ENCODE results near the gene GRB2.
"Not testable (repeated sequence)": the region's sequence is repeated elsewhere in the genome, so short reads cannot be mapped to it uniquely, and the experiment has no call there.

GRB2 gene

DNA sequence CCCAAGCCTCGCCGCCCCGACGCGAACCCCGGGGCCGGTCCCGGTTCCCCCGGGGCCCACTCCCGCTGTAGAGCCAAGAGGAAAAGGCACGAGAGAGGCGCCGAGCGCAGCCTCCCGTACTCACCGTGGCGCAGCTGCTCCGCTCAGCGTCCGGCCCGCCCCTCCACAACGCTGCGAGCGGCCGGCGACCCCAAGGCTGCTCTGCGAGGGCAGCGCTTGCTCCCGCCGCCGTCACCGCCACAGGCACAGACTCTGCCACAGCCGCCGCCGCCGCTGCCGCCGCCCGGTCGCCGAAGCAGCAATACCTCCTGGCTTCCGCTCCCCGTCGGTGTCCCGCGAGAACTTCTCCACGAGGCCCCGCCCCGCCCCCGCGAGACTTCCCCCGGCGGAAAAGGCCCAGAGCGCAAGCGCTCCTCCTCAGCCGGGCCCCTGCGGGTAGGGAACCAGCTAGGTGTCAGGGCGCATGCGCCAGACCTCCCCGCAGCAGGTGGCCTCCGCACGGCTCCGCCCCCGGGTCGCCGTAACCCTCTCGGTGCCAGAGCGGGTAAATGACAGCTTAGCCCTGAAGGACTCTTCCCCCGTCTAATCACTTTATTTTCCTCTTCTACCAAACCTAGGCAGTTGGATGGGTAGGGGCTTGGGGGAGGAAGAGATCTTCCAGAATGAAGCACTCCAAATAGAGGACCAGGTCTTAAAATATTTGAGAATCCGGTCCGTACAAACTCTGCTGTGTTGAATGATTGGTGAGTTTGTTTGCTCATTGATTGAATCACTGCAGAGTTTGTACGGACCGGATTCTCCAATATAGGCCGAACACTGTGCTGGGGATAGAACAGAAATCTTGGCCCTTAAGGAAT is at the start of gene GRB2:
Gene GRB2 (minus strand): TSS at position 314 of the 857 bp plus-strand sequence. CDS start 12,050 bp downstream, outside the sequence.
- peak; percentile 98 for DNase-seq (ENCODE audit: low spot score)

DNA sequence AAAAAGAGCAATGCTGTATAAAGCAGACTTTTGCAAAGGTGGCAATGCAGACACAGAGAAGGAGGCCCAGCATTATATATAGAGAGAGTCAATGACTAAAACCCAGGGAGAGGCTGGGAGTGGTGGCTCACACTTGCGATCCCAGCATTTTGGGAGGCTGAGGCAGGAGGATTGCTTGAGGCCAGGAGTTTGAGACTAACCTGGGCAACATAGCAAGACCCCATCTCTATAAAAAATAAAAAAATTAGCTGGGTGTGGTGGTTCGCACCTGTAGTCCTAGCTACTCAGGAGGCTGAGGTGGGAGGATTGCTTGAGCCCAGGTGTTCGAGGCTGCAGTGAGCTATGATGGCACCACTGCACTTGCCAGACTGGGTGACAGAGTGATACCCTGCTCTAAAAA is 49.2 kb upstream of the GRB2 start:
- not testable (repeated sequence) for DNase-seq (ENCODE audit: low spot score)

DNA sequence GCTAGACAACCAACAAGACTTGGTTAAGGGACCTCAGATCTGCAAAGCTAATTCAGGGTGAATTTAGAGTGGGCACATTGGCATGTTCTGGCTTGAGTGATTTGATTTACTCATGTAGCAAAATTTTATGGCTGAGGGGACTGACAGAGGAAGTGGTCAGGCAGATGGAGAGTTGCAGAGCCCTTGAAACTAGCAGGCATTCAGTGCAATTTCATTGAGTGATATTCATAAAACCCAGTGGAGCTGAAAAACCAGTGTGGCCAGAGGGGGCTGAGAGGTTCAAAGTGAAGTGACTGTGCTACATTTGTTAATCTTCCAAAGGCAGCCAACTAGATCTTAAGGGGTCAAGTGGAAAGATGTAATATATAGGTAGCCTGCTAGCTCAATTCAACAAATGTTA is 48.7 kb upstream of the GRB2 start:
- DNase-seq (ENCODE audit: low spot score), result peak; percentile 39

DNA sequence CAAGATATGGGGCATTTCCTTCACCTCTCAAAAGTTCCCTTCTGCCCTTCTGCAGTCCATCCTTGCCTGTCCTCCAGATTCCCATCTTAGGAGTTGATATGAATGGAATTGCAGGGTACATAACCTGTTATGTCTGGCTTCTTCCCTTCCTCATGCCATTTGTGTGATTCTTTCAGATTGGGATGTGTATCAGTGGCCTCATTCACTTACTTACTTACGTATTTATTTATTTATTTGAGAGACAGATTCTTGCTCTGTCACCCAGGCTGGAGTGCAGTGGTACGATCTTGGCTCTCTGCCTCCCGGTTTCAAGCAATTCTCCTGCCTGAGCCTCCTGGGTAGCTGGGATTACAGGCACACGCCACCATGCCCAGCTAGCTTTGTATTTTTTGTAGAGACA is 44.8 kb upstream of the GRB2 start:
- DNase-seq (ENCODE audit: low spot score), result no peak

DNA sequence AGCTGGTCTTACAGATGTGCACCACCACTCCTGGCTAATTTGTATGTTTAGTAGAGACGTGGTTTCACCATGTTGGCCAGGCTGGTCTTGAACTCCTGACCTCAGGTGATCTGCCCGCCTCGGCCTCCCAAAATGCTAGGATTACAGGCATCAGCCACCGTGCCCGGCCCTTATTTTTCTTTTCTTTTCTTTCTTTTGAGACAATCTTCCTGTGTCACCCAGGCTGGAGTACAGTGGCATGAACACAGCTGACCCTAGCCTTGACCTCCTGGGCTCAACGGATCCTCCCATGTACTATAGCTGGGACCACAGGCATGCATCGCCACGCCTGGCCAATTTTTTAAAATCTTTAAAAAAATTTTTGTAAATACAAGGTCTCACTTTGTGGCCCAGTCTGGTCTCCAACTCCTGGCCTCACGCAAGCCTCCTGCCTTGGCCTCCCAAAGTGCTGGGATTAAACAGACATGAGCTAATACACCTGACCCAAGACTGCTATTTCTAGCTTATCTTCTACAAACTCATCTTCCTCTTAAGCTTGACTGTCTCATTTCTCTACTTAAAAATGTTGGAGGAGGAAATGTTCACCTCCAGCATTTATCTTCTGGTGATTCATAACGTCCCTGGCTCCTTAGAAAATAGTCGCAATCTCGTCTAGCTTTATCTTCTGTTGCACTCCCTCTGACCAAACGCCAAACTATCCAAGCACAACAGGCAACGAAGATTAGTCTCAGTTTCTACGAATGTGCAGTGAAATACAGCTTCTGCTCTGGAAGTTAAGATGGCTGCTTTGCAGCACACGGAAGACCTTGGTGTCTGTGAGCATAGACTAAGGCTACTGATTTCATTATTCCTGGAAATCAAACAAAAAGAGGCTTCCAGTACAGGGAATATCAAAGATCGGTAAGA is 42.7 kb upstream of the GRB2 start:
- no peak for DNase-seq (ENCODE audit: low spot score)

DNA sequence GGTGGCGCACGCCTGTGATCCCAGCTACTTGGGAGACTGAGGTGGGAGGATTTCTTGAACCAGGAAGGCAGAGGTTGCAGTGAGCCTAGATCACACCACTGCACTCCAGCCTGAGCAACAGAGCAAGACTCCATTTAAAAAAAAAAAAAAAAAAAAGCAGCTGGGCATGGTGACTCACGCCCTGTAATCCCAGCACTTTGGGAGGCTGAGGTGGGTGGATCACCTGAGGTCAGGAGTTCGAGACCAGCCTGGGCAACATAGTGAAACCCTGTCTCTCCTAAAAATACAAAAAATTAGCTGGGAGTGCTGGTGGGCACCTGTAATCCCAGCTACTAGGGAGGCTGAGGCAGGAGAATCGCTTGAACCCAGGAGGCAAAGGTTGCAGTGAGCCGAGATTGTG is 40.4 kb upstream of the GRB2 start:
- DNase-seq (ENCODE audit: low spot score), result not testable (repeated sequence)

DNA sequence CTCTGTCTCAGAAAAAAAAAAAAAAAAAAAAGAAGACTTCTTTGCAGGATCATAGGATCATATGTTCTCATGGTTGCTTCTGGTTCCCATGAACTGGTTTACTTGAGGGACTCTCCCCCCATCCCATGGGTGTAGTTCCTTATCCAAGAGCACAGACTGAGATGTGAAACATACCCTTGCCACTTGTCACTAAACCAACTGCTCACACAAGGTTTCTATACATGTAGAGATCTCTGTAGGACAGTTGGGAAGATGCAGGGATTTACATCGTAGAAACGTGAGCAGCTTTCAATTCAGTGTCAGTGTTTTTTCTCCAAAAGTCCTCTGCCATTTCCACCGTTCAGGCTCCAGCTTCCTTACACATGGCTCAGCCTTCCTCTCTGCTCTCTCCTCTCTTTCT is 39.8 kb upstream of the GRB2 start:
- DNase-seq (ENCODE audit: low spot score), result no peak

DNA sequence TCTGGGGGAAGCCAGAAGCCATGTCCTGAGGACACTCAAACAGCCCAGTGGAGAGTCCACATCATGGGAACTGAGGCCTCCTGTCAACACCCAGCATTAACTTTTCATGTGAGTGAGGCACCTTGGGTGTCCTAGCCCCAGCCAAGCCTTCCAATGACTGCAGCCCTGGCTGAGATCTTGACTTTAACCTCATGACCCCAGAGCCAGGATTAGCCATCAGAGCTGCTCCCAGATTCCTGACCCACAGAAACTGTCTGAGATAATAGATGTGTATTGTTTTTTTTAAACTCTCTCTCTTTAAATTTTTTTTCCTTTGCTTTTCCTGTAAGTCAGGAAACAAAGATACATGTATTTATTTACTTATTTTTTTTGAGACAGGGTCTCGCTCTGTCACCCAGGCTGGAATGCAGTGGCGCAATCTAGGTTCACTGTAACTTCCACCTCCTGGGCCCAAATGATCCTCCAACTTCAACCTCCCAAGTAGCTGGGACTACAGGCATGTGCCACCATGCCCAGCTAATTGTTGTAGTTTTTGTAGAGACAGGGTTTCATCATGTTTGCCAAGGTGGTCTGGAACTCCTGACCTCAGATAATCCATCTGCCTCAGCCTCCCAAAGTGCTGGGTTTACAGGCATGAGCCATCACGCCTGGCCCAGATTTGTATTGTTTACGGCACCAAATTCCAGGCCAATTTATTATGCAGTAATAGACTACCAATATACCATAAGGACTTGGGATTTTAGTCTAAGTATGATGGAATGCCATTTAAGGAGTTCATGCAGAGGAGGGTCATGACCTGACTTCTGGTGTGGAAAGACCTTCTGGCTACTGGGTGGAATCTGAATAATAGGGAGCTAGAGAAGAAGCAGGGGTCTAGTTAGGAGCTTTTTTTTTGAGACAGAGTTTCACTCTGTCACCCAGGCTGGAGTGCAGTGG is 37.0 kb upstream of the GRB2 start:
- no peak for DNase-seq (ENCODE audit: low spot score)

DNA sequence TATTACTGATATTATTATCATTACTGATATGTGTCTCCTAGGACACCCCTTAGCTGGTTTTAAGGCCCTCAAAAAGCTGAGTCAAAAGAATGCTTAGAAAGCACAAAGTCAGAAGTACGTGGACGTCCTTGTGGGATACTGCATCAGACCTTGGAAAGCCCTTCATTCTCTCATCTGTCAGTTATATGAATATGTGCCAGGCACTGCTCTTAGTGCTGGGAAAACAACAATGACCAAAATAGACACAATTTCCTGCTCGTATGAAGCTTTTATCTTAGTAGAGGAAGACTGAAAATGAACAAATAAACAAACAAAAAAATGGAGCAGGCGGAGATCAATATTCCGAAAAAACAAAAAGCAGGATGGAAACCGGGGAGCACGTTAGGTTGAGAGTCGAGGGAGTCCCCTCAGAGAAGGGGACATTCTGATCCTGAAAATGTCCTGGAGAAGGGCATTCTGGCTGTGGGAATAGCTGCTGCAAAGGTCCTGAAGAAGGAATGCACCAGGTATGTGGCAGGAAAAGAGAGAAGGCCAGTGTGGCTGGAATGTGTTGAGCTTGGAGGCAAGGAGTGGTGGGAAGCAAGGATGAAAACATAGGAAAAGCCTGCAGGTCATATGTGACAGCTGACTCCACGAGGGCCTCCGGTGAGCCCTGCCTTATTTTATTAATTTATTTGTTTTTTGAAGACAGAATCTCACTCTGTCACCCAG is 35.4 kb upstream of the GRB2 start:
- DNase-seq (ENCODE audit: low spot score), result no peak

DNA sequence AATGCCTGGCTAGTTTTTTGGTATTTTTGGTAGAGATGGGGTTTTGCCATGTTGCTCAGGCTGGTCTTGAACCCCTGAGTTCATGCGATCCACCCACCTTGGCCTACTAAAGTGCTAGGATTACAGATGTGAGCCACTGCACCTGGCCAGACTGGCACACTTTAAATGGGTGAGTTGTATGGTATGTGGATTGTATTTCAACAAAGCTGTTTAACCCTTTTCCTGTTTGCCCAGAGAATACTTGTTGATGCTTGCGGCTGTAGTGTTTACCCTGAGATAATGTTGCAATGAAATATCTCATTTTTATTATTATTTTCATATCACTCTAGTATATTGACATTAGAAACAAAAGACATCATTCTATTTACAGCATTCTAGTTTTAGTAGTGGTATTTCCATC is 33.8 kb upstream of the GRB2 start:
- DNase-seq (ENCODE audit: low spot score), result no peak

DNA sequence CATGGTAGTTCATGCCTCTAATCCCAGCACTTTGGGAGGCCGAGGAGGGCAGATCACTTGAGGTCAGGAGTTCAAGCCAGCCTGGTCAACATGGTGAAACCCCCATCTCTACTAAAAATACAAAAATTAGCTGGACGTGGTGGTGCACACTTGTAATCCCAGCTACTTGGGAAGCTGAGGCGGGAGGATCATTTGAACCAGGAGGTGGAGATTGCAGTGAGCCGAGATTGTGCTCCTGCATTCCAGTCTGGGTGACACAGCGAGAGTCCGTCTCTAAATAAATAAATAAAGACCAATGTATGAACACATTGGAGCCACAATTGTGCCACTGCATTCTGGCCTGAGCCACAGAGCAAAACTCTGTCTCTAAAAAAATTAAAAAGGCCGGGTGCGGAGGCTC is 31.9 kb upstream of the GRB2 start:
- DNase-seq (ENCODE audit: low spot score), result not testable (repeated sequence)

DNA sequence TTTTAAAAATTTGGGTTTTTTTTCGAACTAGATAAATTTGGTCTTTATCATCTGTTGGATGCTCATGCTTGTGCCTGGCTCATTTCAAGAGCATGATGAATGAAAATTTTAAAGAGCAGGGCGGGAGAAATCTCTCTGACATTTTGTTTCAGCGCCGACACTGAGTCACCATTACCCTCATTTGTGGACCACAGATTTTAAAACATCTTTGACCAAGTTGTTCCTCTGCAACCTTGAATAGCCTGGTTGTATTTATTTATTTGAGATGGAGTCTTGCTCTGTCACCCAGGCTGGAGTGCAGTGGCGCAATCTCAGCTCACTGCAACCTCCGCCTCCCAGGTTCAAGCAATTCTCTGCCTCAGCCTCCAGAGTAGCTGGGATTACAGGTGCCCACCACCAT is 29.0 kb upstream of the GRB2 start:
- not testable (repeated sequence) for DNase-seq (ENCODE audit: low spot score)

DNA sequence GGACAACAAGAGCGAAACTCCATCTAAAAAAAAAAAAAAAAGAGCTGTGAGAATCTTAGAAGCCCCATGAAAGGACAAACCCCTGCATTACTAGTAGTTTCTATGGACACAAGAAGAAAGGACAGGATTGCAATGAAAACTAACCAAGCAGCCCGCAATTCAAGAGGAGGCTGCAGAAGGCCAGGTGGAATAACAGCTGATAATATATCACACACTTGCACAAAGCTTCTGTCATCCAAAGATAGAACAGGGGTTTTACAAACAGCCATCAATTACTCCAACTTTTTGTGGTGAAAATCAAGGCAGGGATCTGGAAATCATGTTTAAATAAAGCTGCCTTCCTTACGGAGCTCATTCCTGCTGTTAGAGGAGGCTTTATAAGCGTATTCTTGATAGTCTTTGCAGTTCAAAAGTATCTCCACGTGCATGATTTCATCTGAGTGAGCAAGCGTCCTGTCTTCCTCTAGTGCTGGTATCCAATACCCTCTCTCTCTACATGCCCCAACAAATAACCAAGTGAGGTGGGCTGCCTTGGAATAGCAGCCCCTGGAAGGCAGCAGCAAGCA is 27.8 kb upstream of the GRB2 start:
- no peak for DNase-seq (ENCODE audit: low spot score)

DNA sequence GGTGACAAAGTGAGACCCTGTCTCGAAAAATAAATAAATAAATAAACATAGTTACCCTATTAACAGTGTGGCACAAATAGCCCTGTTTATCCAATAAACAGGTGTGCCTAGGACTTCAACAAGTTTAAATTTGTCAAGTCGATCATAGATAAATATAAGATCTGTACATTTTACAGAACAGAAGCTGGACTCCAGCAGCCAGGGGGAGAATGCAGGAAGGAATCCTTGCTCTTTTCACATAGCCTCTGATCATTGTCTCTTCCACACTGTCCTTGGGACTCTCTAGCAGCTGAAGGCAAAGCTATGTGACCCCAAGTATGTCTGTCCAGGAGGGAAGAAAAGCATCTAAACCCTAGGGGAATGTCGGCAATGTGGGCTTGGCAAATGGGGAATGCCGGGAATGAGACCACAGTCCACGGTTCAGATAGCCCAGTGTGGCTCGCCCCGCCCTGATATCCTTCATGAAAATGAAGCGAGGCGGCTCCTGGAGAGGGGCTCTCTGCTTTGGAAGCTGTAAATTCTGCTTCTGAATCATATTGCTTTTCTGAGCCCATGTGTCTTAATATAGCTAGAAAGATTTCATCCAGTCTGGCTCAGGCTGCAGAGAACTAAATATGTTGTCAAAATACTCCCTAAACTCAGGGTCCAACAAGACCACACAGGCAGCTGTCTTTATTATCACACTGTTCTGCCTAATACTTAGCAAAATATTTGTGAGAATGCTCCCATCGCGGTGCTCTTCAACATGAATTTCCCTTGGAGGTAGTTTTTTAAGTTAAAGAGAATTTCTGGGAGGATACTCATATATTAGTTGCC is 24.9 kb upstream of the GRB2 start:
- no peak for DNase-seq (ENCODE audit: low spot score)

DNA sequence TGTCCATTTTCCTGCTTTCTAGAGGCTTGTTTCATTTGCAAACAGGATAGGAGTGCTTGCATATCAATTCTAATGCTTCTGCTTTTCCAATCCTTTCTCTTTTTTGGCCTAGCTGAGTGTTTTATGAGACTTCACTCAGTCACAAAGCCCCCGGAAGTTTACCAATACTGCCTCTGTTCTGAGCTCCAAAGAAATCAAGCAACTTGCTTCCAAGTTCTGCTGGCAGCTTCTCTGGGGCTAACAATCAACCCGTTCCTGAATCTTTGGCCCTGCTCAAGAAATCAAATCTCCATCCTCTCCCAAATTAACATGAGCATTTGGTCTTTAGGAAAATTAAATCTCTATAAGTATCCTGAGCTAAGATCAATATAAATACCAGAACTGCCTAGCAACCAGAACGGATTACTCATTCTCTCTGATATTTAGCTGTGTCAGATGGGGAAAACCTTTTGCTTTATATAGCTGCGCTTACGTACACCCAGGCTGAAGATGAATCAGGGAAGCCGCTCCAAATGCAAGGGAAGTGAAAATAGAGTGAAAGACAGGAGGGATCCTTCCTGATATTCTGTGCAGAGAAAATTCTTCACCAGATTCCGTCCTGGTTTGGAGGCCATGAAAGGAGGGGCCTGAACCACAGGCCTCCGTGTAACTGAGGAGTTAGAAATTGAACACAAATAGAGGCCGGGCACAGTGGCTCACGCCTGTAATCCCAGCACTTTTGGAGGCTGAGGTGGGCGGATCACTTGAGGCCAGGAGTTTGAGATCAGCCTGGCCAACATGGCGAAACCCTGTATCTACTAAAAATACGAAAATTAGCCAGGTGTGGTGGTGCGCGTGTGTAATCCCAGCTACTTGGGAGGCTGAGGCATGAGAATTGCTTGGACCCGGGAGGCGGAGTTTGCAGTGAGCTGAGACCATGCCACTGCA is 23.3 kb upstream of the GRB2 start:
- no peak for DNase-seq (ENCODE audit: low spot score)

DNA sequence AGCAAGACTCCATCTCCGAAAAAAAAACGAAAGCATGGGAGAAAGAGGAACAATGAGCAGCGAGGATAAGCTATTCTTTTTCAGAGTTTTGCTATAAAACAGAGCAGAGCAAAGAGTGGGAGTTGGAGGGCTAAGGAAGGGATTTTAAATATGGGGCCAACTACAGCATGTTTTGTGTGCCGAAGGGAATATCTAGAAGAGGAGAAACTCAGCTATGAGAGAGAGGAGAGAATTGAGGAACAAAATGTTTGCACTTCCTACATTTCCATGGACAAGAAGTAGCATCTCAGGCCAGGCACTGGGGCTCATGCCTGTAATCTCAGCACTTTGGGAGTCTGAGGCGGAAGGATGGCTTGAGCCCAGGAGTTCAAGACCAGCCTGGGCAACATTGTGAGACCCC is 13.1 kb upstream of the GRB2 start:
- no peak for DNase-seq (ENCODE audit: low spot score)

DNA sequence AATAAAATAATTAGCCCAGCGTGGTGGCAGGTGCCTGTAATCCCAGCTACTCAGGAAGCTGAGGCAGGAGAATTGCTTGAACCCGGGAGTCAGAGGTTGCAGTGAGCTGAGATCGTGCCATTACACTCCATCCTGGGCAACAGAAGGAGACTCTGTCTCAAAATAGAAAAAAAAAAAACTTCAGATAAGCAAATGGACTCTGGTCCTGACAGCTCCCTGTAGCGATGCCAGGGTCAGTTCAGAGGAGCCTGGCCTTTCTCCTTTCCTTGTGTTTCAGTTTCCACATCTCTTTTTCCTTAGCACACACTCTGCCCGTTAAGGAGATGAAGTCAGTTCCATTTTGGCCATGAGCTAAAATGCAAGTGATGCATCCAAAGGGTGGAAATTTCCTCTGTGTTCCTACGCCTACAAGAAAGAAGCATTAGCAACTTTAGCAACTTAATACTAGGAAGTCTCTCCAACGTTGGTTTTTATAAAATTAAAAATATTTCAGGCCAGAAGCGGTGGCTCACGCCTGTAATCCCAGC is 11.6 kb upstream of the GRB2 start:
- DNase-seq (ENCODE audit: low spot score), result no peak

DNA sequence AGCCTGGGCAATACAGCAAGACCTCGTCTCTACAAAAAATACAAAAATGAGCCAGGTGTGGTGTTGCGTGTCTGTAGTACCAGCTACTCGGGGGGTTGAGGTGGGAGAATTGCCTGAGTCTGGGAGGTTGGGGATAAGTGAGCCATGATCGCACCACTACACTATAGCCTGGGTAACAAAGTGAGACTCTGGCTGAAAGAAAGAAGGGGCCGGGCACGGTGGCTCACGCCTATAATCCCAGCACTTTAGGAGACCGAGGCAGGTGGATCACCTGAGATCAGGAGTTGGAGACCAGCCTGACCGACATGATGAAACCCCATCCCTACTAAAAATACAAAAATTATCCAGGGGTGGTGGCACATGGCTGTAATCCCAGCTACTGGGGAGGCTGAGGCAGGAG is 10.5 kb upstream of the GRB2 start:
- DNase-seq (ENCODE audit: low spot score), result no peak

DNA sequence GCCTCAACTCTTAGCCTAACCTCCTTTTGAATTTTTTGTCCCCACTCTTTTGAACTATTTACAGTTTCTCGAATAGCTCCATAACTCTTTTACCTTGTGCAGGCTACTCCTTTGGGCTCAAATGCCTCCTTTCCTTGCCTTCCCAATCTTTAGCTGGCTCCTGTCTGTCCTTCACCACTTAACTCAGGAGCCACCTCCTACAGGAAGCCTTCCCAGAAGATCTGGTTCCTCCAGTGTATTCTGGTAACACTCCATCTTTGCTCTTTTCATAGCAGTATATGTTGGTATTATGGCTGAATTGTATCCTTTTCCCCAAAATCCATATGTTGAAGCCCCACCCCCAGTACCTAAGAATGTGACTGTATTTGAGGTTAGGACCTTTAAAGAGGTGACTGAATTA is 9.0 kb upstream of the GRB2 start:
- DNase-seq (ENCODE audit: low spot score), result no peak
